NCI-H446 (cell line): ENCODE data around the gene BMERB1.
A peak's percentile ranks its signal among the peaks of the same experiment; 100 is the strongest.
"Not testable (repeated sequence)": the region's sequence is repeated elsewhere in the genome, so short reads cannot be mapped to it uniquely, and the experiment has no call there.

Source experiments
- DNase-seq, 2 experiments: peaks; one replicate each; lab custom pipeline; 2025; lab: John Stamatoyannopoulos, UW

The BMERB1 gene

DNA sequence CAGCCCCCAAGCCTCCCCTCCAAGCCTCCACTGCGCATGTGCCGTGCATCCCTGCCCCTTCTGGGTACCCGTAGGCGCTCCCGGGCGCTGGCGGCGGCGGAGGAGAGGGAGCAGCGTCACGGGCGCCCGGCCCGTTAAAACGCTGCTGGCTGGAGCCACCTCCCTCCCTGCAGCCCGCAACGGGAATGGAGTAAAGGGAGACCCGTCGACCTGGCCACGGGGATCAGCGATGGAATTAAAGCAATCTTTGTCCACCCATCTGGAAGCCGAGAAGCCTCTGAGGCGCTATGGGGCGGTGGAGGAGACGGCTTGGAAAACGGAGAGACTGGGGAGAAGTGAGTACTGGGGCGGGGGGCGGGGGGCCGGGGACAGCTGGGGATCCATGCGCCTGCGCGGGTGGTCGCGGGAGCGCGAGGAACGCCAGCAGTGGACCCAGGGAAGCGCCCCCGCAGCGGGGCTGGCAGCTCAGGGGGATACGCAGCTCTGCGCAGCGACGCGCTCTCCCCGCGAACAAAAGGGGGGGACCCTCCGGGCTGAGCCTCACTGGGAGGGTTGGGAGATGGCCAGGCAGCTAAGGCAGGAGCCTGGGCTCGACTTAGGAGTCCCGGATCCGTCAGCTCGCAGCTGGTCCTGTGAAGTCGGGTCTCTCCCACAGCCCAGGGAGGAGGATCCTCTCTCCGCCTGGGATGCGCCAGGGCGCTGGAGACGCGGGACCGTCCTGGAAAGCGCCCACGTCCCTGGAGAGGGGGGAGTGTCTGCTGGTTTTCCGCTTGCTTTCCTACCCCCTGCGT is at the start of gene BMERB1:
Gene BMERB1 (plus strand): TSS at position 164 of the 791 bp plus-strand sequence. CDS start 66 bp downstream, at position 230.
- peak; percentile 30 to 67 for DNase-seq

DNA sequence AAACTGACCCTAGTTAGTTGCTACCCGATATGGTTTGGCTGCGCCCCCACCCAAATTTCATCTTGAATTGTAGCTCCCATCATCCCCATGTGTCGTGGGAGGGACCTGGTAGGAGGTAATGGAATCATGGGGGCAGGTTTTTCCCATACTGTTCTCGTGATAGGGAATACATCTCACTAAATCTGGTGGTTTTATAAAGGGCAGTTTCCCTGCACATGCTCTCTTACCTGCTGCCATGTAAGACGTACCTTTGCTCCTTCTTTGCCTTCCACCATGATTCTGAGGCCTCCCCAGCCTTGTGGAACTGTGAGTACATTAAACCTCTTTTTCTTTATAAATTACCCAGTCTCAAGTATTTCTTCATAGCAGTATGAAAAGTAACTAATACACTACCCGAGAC is 46.3 kb upstream of the BMERB1 start:
- DNase-seq = not testable (repeated sequence)

DNA sequence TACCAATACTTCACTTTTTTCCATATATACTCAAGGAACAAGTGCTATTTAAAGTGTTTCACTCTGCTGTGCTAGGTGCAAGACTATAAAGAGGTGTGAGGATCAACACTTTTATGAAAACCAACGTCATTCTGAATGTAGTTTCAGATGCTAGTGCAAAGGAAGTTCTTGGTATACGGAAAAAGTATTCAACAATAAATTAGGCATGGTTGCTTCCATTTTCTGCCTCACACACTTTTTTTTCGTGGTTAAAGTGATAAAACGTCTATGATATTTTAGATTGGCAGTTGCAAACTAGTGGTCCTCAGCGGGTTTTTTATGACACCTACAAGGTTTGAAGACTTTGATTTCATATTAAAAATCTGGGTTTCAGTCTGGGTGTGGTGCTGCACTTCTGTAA is 44.5 kb upstream of the BMERB1 start:
- DNase-seq = not testable (repeated sequence)

DNA sequence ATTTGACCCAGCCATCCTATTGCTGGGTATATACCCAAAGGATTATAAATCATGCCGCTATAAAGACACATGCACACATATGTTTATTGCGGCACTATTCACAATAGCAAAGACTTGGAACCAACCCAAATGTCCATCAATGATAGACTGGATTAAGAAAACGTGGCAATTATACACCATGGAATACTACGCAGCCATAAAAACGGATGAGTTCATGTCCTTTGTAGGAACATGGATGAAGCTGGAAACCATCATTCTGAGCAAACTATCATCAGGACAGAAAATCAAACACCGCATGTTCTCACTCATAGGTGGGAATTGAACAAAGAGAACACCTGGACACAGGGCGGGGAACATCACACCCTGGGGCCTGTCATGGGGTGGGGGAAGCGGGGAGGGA is 41.4 kb upstream of the BMERB1 start:
- DNase-seq = not testable (repeated sequence)

DNA sequence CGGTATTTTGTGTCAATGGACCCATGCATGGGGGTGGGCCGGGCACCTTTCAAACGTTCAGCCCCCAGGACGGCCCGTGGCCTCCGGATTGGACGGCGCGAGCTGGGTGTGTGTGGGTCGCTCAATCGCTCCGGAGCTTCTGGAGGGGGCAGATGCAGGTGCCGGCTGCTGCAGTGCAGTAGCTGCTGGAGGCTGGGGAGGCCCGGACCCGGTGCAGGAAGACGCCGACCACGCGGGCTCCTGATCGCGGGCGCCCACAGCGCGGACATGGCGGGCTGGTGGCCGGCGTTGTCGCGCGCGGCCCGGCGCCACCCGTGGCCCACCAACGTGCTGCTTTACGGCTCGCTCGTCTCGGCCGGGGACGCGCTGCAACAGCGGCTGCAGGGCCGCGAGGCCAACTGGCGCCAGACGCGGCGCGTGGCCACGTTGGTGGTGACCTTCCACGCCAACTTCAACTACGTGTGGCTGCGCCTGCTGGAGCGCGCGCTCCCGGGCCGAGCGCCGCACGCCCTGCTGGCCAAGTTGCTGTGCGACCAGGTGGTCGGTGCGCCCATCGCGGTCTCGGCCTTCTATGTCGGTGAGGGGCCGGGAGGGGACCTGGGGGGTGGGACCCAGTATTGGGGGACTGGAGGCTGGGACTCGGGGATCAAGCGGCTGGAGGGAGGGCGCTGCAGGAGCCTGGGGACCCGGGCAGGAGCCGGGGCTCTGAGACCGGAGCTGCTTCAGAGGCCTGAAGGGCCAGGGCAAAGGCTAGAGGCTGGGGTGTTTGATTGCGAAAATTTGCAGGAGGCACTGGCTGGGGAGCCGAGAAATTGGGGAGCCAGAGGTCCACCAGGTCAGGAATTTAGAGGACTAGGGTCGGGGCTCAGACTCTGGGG is 38.5 kb upstream of the BMERB1 start, which contains the start of gene MPV17L:
Gene MPV17L (plus strand): TSS at position 124 of the 878 bp plus-strand sequence. CDS start 144 bp downstream, at position 268.
- peak; percentile 5 to 69 for DNase-seq

DNA sequence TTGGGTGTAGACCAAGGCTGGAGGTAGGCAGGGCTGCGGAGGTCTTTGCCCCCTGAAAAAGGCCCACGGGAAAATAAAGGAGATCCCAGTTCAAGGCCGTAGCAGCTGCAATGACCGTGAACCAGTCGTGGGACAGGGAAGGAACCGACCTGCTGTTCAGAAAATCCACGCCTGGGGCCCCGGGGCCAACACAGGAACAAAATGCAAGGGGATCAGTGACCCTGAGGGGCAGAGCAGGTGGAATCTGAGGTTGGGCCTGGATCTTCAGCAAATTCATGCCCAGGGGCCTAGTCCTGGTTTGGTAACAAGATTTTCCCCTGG is 37.9 kb upstream of the BMERB1 start:
- not testable (repeated sequence) for DNase-seq

DNA sequence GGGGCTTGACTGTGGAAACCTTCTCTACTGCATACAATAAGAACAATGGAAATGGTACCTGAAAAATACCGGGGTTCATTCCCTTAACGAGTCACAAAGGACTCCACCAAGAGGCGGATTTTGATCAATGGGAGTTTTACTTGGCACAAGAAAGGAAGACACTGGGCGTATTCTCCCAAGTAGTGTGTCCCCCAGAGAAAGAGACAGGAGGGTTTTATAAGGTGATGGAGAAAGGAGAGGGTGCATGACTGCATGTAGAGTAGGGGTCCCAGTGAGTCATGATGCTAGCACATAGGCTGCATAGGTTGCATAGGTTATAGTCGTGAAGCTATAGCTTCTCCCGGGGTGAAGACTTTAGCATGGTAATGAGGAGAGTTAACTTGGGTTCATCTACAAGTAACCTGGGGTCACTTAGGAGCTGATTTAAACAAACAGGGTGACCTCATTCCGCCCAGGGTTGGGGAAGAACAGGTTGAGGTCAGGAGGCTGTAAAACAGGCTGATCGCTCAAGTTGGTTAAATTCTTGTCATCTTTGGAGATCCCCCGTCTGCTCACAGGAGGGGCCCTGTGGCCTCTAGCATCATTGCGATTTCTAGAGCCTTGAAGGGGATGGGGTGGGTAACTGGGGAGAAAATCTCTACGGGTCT is 37.3 kb upstream of the BMERB1 start:
- no peak for DNase-seq

DNA sequence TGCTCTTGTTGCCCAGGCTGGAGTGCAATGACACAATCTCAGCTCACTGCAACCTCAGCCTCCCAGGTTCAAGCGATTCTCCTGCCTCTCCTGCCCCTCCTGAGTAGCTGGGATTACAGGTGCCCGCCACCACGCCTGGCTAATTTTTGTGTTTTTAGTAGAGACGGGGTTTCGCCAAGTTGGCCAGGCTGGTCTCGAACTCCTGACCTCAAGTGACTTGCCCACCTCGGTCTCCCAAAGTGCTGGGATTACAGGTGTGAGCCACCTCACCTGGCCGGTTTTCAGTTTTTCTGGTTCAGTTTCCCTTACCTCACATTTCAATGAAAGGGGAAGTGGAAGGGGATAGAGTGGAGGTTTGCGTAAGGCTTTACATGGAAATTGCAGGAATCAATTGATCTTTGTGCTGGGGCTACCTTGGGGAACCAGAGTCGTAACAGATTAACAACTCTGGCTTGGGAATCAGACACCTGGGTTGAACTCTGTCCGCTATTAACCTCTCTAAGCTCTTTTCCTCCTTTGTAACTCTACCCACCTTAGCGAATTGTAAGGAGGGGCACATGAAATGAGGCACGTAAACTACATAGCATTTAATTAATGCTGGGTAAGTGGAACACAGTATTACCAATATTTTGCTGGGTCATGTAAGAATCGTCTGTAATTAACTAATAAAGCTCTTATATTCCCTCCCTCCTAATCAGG is 35.6 kb upstream of the BMERB1 start:
- DNase-seq = no peak

DNA sequence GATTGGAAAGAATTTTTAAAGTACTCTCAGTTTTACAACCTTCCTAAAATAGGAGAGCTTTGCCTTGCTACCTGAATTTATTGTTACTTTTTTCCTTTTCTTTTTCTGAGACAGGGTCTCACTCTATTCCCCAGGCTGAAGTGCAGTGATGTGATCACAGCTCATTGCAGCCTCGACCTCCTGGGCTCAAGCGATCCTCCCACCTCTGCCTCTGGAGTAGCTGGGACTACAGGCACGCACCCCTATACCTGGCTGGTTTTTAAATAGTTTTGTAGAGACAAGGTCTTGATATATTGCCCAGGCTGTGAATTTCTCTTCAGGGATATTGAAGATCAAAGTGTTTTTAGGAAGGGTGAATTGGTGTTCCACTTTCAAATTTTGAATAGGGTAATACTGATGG is 35.1 kb upstream of the BMERB1 start:
- DNase-seq = no peak

DNA sequence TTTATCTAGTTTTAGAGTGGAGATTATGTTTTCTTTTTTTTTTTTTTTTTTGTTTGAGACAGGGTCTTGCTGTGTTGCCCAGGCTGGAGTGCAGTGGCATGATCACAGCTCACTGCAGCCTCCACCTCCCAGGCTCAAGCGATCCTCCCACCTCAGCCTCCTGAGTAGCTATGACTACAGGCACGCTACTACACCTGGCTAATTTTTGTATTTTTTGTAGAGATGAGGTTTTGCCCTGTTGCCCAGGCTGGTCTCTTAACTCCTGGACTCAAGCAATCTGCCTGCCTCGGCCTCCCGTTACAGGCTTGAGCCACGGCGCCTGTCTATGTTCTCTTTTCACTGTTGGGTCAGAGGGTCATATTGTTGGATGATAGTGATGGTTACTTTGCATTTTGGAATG is 34.1 kb upstream of the BMERB1 start:
- not testable (repeated sequence) for DNase-seq

DNA sequence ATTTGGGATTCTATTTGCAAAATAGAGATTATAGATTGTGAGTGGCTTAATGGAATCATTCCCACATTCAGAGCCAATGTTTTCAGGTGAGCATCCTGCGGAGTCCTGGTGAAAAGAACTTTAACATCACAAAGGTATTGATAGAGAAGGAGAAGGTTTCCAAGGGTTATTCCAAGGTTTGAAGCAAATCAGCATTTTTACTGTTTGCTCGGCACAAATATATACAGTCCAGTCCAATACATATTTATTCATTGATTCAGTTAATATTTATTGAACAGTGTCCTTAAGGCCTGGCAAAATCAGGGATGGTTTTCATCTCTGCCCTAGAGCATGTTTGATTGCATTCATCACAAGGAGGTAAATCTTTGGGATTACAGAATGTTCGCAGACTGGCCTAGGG is 32.4 kb upstream of the BMERB1 start:
- DNase-seq = no peak

DNA sequence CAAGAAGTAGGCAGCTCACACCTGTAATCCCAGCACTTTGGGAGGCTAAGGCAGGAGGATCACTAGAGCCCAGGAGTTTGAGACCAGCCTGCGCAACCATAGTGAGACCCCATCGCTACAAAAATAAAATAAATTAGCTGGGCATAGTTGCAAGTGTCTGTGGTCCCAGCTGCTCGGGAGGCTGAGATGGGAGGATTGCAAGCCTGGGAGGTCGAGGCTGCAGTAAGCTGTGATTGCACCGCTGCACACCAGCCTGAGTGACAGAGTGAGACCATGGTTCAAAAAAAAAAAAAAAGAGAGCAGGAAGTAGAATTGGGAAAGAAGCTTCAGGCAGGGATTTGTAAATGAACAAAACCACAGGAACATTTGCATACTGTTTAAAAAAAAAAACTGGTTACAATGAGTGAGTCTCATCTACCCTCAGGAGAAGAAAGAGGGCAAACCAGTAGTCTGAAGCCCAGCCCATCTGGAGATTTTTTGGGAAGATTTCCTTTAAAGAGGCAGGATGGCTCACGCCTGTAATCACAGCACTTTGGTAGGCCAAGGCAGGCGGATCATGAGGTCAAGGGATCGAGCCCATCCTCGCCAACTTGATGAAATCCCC is 30.9 kb upstream of the BMERB1 start:
- no peak for DNase-seq

DNA sequence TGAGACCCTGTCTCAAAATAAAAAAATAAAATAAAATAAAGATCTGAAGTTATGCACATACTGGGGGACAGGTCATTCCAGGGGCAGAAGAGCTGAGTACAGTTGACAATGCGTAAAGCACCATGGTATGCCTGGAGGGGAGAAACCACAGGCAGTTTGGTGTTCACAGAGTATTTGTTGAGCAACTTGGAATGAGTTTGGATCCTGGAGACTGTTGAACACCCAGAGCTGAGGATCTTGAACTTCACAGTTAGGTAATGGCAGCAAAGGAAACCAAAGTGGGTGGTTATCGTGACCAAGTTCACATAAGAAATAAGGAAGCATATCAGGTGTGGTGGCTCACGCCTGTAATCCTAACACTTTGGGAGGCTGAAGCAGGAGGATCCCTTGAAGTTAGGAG is 30.3 kb upstream of the BMERB1 start:
- DNase-seq = not testable (repeated sequence)

DNA sequence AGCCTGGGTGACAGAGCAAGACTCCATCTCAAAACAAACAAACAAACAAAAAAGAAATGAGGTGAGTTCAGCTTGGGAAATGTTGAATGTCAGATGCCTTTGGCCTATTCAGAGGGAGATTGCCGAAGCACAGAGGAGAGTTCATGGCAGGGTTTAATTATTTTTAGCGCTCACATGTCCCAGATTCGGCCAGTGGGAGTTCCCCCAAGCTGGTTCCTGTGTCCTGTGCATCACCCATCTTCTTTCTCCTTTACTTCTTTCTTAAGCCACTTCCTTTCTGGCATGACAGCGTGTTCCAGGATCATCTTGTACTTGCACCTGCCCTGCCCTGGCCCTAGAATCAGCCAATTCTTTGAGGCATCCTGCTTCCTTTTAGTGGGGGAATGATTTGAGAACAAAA is 29.6 kb upstream of the BMERB1 start:
- no peak for DNase-seq

DNA sequence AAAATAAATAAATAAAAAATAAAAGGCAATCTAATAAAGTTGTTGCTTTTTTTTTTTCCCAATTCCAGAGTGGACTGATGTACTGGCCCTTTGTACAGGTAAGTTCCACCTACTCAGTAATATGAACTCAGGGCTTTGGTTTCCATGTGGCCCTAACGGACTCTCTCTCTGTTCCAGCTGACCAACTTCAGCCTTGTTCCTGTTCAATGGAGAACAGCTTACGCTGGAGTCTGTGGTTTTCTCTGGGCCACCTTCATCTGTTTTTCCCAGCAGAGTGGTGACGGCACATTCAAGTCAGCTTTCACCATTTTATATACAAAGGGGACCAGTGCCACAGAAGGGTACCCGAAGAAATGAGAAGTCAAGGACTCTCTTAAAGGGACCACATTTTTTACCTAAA is 26.6 kb upstream of the BMERB1 start:
- DNase-seq = not testable (repeated sequence)

DNA sequence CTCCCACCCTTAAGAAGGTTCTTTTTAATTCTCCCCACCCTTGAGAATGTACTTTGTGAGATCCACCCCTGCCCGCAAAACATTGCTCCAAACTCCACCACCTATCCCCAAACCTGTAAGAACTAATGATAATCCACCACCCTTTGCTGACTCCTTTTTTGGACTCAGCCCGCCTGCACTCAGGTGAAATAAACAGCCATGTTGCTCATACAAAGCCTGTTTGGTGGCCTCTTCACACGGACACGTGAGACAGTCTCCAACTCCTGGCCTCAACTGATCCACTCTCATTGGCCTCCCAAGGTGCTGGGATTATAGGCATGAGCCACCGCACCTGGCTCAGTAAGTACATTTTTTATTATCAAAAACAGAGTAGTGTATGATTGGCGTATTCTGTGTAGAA is 24.9 kb upstream of the BMERB1 start:
- DNase-seq = not testable (repeated sequence)

DNA sequence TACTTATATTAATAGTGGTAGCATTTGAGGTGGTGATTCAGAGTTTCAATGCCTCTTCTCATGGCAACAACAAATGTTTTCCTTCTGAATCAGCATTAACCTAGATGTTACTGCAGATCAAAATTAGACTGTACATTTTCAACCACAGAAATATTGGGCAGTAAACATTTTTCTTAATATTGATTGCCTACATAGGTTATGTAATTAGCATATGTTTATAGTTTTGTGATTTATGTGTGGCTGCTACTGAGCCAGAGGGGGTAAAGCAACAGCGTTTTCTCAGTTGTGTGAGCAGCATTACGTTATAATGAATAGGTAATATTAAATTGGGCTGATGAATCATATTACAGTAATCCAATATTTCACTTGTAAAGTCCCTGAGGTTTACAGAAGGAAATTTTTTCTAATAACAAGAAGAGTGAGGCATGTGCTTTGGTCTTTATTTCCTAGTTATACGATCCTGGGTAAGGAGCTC is 18.8 kb upstream of the BMERB1 start:
- no peak for DNase-seq

DNA sequence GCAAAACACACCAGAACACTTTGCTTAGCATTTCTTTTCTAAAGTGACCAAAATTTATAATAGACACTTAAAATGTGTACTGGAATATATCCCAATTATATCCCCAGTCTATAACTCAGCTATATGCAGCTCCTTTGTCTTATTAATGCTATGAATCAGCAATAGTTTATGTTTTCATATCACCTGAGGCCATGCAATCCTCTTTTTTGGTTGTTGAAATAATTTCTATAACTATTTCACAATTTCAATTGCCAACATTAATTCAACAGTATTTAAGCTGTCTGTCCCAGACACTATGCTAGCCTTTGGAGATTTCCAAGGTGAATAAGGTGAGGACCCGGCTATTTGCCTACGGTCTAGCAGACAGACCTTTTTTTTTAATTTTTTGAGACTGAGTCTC is 17.2 kb upstream of the BMERB1 start:
- no peak for DNase-seq

DNA sequence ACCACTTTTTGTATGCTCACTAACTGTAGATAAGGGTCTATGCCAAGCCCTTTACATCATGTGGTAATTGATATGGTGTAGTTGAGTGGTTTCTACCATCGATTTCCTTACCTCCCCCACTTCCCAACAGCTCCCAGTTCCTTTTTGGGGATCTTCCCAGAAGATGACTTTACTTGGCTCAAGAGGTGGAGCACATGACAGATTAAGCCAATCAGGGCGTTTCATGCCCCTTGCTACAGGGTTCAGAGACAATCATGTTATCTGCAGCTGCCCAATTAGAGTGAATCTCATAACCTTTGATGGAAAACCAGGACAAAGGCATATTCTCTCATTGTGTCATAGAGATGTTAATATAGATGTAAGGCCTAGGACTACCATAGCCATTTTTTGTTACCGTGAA is 16.2 kb upstream of the BMERB1 start:
- DNase-seq = no peak

DNA sequence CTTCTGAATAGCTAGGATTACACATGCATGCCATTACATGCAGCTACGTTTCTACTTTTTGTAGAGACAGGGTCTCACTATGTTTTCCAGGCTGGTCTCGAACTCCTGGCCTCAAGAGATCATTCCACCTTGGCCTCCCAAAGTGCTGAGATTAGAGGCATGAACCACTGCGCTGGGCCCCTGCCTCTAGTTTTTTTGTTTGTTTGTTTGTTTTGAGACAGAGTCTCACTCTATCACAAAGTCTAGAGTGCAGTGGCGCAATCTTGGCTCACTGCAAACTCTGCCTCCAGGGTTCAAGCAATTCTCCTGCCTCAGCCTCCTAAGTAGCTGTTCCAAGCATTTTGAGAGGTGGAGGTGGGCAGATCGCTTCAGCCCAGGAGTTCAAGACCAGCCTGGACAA is 12.7 kb upstream of the BMERB1 start:
- DNase-seq = not testable (repeated sequence)

DNA sequence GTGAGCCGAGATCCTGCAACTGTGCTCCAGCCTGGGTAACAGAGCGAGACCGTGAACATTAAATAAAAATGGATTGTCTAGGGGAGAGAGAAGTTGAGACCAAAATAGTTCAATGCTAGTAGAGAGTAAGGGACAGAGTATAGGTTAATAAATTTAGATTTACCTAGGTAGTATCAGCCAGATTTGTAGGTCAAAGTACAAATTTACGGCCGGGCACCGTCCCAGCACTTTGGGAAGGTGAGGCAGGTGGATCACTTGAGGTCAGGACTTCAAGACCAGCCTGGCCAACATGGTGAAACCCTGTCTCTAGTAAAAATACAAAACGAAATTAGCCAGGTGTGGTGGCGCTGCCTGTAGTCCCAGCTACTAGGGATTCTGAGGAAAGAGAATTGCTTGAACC is 12.2 kb upstream of the BMERB1 start:
- DNase-seq = no peak
